Aorta (tissue), 5 donors: ENCODE measurements around the gene TOP3A. TPM values are rescaled to one million over a fixed set of nuclear protein-coding genes. Genes with fewer than 3 reads are reported as not detected.
A peak's percentile ranks its signal among the peaks of the same experiment; 100 is the strongest.
"Not testable (repeated sequence)": the region's sequence is repeated elsewhere in the genome, so short reads cannot be mapped to it uniquely, and the experiment has no call there.

Experiments
- ATAC-seq: fragments of 200-7000 bp; cut with Tn5 transposase; one replicate; pipeline ENCODE4 v1.9.1; 2022; ENCODE audit warnings: moderate library complexity; ENCODE audit not compliant: low FRiP score
- DNase-seq, 2 donors: peaks; one replicate each; pipeline ENCODE4 v3.0.0-alpha.2; 2020
- H3K27ac ChIP-seq, 2 donors: one replicate each; pipeline ENCODE4 v1.5.1; 2013; ENCODE audit warnings: low read length in 2 of 2, mild to moderate bottlenecking in 2 of 2, moderate library complexity in 2 of 2, control low read depth in 1 of 2, inconsistent platforms in 1 of 2, low read depth in 1 of 2
- H3K27me3 ChIP-seq, 2 donors: one replicate each; pipeline ENCODE4 v1.6.1; 2013; ENCODE audit warnings: control low read depth in 1 of 2, low read length in 1 of 2, mild to moderate bottlenecking in 1 of 2, moderate library complexity in 1 of 2; ENCODE audit not compliant: insufficient read depth in 2 of 2, control insufficient read depth in 1 of 2
- H3K36me3 ChIP-seq, 2 donors: one replicate each; pipeline ENCODE4 v1.6.1; 2013; ENCODE audit warnings: control low read depth in 1 of 2, low read length in 1 of 2, mild to moderate bottlenecking in 1 of 2; ENCODE audit not compliant: insufficient read depth in 2 of 2, control insufficient read depth in 1 of 2
- H3K4me1 ChIP-seq, 2 donors: one replicate each; pipeline ENCODE4 v1.6.1; 2013; ENCODE audit warnings: low read length in 2 of 2, control low read depth in 1 of 2, mild to moderate bottlenecking in 1 of 2, moderate library complexity in 1 of 2; ENCODE audit not compliant: insufficient read depth in 2 of 2, control insufficient read depth in 1 of 2
- H3K4me3 ChIP-seq, 2 donors: one replicate each; pipeline ENCODE4 v1.5.1; 2013; ENCODE audit warnings: low read length in 2 of 2, control low read depth in 1 of 2, mild to moderate bottlenecking in 1 of 2
- H3K9me3 ChIP-seq: one replicate; pipeline ENCODE4 v1.6.1; 2013; ENCODE audit warnings: mild to moderate bottlenecking, low read length; ENCODE audit not compliant: control insufficient read depth
- WGBS, 2 donors: extraction: QIAGEN DNeasy Blood & Tissue Kit; methylation state at CpG; one replicate each; pipeline ENCODE4 v1.1.7; 2013; 5-methylcytosine and 5-hydroxymethylcytosine counted together
- intact Hi-C, 2 donors: fragments of 100-400 bp; cut with DNase I; formaldehyde crosslinking; loops; one replicate each; pipeline versions ENCODE4 v1.14.2 to v1.15.0; 2022
- polyA plus RNA-seq, 2 donors: library from polyadenylated mRNA; stranded (reverse); fragments of 200-250 nt; gene quantifications; one replicate each; pipeline ENCODE4 v1.2.3, GENCODE V29; 2013
- total RNA-seq, 2 donors: library from RNA; stranded (reverse); fragmentation: NEBNext Ultra II Directional; extraction: Animal tissue kit (Norgen Biotek cat#: 25700); gene quantifications; one replicate each; pipeline ENCODE4 v1.2.1, GENCODE V29; 2021
- donor health status: healthy with polysubstance abuse.
- donor health status: Bipolar disorder and iron deficiency.
- donor health status: DM: no; HTN: no; CAD: no.
- donor health status: DM: no; HTN: no; CAD: no.
- donor health status: DM: yes; HTN: yes; CAD: no.

The TOP3A gene
- total and polyA plus RNA-seq, 4 donors = 2.9 to 37.8 (median 24.3) TPM

DNA sequence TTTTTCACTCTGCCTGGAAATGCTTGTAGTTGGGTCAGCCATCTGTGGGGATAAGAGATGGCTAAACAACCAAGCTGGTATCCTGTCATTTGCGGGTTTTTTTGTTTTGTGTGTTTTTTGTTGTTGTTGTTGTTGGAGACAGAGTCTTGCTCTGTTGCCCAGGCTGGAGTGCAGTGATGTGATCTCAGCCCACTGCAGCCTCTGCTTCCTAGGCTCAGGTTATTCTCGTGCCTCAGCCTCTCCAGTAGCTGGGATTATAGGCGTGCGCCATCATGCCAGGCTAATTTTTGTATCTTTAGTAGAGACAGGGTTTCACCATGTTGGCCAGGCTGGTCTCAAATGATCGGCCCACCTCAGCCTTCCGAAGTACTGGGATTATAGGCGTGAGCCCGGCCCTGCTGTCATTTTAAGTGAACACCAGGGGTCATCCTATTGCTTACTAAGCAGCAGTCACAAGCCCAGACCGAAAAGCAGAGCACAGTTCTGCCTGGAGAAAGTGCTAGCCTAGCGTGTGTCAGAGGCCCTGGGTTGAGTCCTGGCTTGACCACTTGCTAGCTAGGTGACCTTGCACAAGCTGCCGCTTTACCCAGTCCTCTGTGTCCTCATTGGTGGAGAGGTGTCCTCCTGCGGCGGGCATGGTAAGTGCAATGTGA is 4.9 kb upstream of the TOP3A start:
- WGBS, 2 donors = 45 to 52% methylated on average over 13 of the region's 13 CpGs
- no peak for ATAC-seq
- Histone ChIP-seq H3K4me1 (no peaks in the 10 kb centered on the region), H3K9me3 (no peaks in the 10 kb centered on the region), H3K4me3 (no peak overlapping the region), H3K27me3 (no peaks in the 10 kb centered on the region), H3K27ac (no peak overlapping the region), H3K36me3 (peaks cover 0 to 3% of the 10 kb centered on the region in 2 donors)
- intact Hi-C loops = no loop called here
- peak in 1 of 2 donors; percentile 67 for DNase-seq

DNA sequence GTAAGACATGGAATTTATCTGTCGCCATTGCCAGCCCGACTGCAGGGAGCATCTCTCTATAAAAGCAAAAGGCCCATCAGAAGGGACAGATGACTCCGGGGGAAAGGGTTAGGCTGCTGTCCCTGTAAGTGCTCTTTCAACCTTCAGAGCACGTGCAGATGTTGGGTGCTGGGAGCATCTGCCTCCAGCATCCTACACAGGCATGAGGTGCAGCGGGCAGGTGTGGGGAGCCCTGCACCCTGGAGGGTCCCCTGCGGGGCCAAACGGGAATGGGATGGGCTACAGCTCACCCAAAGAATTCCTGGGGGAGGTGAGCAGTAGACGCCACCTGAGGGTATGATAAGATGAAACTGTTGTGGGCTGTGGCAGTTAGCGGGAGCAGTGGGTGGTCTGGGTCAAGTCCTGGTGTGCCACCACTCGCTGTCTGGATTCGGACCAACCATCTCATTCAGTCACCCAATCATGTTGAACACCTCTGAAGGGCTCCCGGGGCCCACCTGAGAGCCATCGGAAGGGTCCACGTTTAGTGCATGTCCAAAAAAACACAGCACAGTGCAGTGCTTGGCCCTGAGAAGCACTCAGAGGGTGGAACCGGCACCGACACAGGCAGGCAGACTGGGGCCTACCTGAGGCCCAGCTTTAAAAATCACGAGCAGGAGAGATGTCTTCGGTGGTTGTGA is 4.1 kb upstream of the TOP3A start:
- intact Hi-C loops = no loop called here
- Histone ChIP-seq H3K36me3 (peaks cover 0 to 3% of the 10 kb centered on the region in 2 donors), H3K4me3 (no peak overlapping the region), H3K27me3 (no peaks in the 10 kb centered on the region), H3K4me1 (no peaks in the 10 kb centered on the region), H3K27ac (no peak overlapping the region), H3K9me3 (no peaks in the 10 kb centered on the region)
- WGBS, 2 donors = 77 to 83% methylated on average over 18 of the region's 18 CpGs
- DNase-seq = peak in 1 of 2 donors; percentile 57
- no peak for ATAC-seq

DNA sequence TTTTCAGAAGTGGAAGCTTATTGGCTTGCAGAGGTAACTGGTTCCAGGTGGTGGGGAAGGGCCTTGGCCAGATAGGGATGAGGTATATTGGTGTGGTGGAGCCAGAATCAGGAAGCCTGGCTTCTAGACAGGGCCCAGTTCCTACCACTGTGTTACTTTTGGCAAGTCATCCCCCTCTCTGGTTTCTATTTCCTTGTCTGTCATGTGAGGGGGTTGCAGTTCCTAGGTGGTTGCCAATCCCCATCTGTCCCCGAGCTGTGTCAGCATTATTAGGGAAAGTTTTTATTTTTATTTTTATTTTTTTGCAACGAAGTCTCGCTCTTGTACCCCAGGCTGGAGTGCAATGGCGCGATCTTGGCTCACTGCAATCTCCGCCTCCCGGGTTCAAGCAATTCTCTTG is 3.3 kb upstream of the TOP3A start:
- H3K36me3 ChIP-seq = peaks cover 0 to 2% of the 10 kb centered on the region in 2 donors
- DNase-seq (peak in 1 of 2 donors; percentile 4), ATAC-seq (no peak)
- no peaks in the 10 kb centered on the region for H3K27me3 ChIP-seq
- no peaks in the 10 kb centered on the region for H3K4me1 ChIP-seq
- intact Hi-C loops = no loop called here
- WGBS, 2 donors = 82 to 85% methylated on average over 7 of the region's 7 CpGs
- no peak overlapping the region for H3K4me3 ChIP-seq
- no peaks in the 10 kb centered on the region for H3K9me3 ChIP-seq
- no peak overlapping the region for H3K27ac ChIP-seq

DNA sequence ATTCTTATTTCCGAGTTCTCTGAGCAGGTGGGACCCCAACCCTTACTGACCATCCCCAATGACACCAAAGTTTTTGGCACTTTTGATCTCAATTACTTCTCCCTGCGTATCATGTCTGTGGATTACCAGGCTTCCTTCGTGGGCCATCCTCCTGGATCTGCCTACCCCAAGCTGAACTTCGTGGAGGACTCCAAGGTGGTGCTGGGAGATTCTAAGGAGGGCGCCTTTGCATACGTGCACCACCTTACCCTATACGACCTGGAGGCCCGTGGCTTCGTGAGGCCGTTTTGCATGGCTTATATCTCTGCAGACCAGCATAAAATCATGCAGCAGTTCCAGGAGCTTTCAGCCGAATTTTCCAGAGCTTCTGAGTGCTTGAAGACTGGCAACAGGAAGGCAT is 1.2 kb upstream of the TOP3A start:
- 71 to 73% methylated on average over 11 of the region's 11 CpGs for WGBS, 2 donors

DNA sequence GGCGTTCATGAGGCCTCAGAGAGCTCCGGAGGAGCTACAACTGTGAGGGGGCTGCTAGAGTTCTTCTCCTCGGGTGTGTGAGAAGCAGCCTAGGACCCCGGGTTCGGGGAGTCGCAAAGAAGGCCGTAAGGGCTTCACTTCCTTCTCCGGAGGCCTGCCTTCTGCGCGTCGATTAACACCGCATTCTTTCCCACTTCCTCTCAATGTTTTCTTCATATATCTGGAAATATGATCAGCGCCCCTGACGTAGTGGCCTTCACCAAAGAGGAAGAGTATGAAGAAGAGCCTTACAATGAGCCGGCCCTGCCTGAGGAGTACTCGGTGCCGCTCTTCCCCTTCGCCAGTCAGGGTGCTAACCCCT is 748 bp upstream of the TOP3A start:
- intact Hi-C loops = loop anchor here in 1 of 2 donors (2.0 kb wide), 1 partner anchor 55 kb away; the partner anchor contains the start of gene MIEF2
- peak overlapping the region; percentile 51 to 58 for H3K4me3 ChIP-seq
- no peaks in the 10 kb centered on the region for H3K9me3 ChIP-seq
- H3K36me3 ChIP-seq = no peaks in the 10 kb centered on the region
- no peaks in the 10 kb centered on the region for H3K27me3 ChIP-seq
- peak overlapping the region; percentile 12 to 71 for H3K27ac ChIP-seq
- DNase-seq (peak; percentile 54 to 63), ATAC-seq (no peak)
- WGBS, 2 donors = 10 to 12% methylated on average over 18 of the region's 18 CpGs
- H3K4me1 ChIP-seq = no peaks in the 10 kb centered on the region

More for the DNA sequence above, 1.2 kb upstream of the TOP3A start:
- Histone ChIP-seq H3K9me3 (no peaks in the 10 kb centered on the region), H3K27me3 (no peaks in the 10 kb centered on the region), H3K27ac (no peak overlapping the region), H3K4me1 (no peaks in the 10 kb centered on the region), H3K4me3 (peak overlapping the region in 1 of 2 donors; percentile 58), H3K36me3 (no peaks in the 10 kb centered on the region)
- intact Hi-C loops = loop anchor here in 1 of 2 donors (2.0 kb wide), 1 partner anchor 55 kb away; the partner anchor contains the start of gene MIEF2
- no peak for ATAC-seq
- DNase-seq = peak in 1 of 2 donors; percentile 57

DNA sequence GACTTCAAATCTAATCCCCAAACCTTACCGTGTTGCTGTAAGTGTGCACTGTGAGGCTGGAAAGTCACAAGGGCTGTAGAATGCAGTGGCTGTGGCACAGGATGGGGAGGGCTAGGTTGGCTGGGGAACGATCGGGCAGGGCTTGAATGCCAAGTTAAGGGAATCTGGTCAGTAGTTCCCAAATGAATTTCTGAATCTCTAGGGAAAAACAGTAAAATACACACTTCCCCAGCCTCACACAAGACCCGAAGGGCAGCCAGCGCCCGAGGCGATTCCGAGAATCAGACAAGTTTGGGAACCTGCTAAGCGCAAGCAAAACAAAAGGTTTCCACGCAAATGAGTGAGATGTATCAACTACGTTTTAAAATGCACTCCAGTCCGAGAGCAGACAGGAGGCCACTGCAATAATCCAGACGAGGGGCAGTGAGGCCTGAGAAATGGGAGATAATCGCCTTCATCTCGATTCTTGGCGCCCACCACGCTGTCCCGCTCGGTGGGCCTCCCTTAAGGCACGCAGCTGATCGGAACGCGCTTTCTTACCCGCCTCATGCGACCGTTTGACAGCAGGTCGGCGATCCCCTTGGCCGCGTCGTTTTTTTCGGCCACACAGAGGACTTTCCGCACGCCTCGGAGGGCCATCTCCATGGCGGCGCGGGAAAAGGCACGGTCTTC is 599 bp downstream of the TOP3A start:
- intact Hi-C loops = loop anchor here (2.0 to 5.0 kb wide), 2 partner anchors 53 to 57 kb away; partner anchors contain the start of genes FLII (in 1 of the 2) and MIEF2 (in 1 of the 2)
- Histone ChIP-seq H3K4me3 (peak overlapping the region; percentile 20 to 72), H3K9me3 (no peaks in the 10 kb centered on the region), H3K27me3 (no peaks in the 10 kb centered on the region), H3K27ac (peak overlapping the region; percentile 12 to 20), H3K36me3 (no peaks in the 10 kb centered on the region), H3K4me1 (no peaks in the 10 kb centered on the region)
- DNase-seq = peak; percentile 47 to 68
- ATAC-seq = peak; percentile 19
- 0 to 1% methylated on average over 39 of the region's 39 CpGs for WGBS, 2 donors

DNA sequence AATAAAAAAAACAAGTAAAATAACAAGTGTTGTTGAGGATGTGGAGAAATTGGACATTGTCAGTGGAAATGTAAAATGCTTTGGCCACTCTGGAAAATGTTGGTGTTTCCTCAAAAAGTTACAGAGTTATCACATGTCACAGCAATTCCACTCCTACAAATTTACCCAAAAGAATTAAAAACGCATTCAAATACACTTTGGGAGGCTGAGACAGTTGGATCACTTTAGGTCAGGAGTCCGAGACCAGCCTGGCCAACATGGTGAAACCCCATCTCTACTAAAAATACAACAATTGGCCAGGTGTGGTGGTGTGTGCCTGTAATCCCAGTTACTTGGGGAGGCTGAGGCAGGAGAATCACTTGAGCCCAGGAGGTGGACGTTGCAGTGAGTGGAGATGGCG is 5.6 kb downstream of the TOP3A start:
- no peak for ATAC-seq
- peaks cover 0 to 2% of the 10 kb centered on the region in 2 donors for H3K36me3 ChIP-seq

DNA sequence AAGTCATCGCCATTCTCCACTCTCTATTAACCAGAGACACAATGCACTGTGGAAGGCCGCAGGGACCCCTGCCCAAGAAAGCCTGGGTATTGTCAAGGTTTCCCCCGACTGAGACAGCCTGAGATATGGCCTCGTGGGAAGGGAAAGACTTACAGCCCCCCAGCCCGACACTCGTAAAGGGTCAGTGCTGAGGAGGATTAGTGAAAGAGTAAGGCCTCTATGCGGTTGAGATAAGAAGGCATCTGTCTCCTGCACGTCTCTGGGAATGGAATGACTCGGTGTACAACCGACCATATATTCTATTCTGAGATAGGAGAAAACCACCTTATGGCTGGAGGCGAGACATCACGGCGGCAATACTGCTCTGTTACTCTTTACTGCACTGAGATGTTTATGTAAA is 11.6 kb downstream of the TOP3A start:
- H3K4me1 ChIP-seq, intact Hi-C loops, H3K27ac ChIP-seq, ATAC-seq, H3K4me3 ChIP-seq, H3K27me3 ChIP-seq, H3K9me3 ChIP-seq: not testable (repeated sequence)
- H3K36me3 ChIP-seq = peaks cover 5 to 19% of the 10 kb centered on the region in 2 donors
- DNase-seq = peak in 1 of 2 donors; percentile 7
- WGBS, 2 donors = 85 to 87% methylated on average over 13 of the region's 13 CpGs

More for the DNA sequence above, 5.6 kb downstream of the TOP3A start:
- Histone ChIP-seq H3K4me3 (no peak overlapping the region), H3K9me3 (no peaks in the 10 kb centered on the region), H3K27ac (no peak overlapping the region), H3K27me3 (no peaks in the 10 kb centered on the region), H3K4me1 (no peaks in the 10 kb centered on the region)
- DNase-seq = peak in 1 of 2 donors; percentile 12
- 90 to 94% methylated on average over 4 of the region's 4 CpGs for WGBS, 2 donors
- intact Hi-C loops = loop anchor here in 1 of 2 donors (5.0 kb wide), 1 partner anchor 102 kb away; no protein-coding TSS in a partner anchor
